ENCODE results near the gene NDUFS3.

GRCh38 chr11:47565340-47566148 lies 13.3 kb upstream of the NDUFS3 start, which contains the start of gene PTPMT1:
- TF ChIP-seq CTCF (conservative IDR thresholded peaks at IDR 0.05; ENCODE audit: low read length) (no peak), EZH2phosphoT487 (IDR thresholded peaks at IDR 0.05; ENCODE audit: borderline replicate concordance) (no peak)
